SU-DHL-6 (cell line): ENCODE measurements around the gene CORO2A.

Experiments used
- H2AFZ ChIP-seq: fragments of 200-600 bp; sonication (generic); 2 replicates; pipeline ENCODE4 v1.6.1; 2014; ENCODE audit warnings: low read depth, mild to moderate bottlenecking, moderate library complexity, mixed read lengths, antibody characterized with exemption, low read length; ENCODE audit not compliant: severe bottlenecking
- H3F3A ChIP-seq: fragments of 200-600 bp; shearing (Covaris generic); 2 replicates; pipeline ENCODE4 v1.6.0; 2016; ENCODE audit warnings: antibody characterized with exemption, mild to moderate bottlenecking; ENCODE audit not compliant: insufficient read depth
- H3K27ac ChIP-seq: fragments of 200-600 bp; sonication (generic); 2 replicates; pipeline ENCODE4 v1.5.1; 2016; ENCODE audit warnings: low read depth, mild to moderate bottlenecking, low read length, moderate library complexity, mixed read lengths
- H3K27me3 ChIP-seq: fragments of 200-600 bp; sonication (generic), shearing (Covaris generic); 2 replicates; pipeline ENCODE4 v1.6.0; 2014; ENCODE audit warnings: mild to moderate bottlenecking, low read length
- H3K36me3 ChIP-seq: fragments of 200-600 bp; sonication (generic); 2 replicates; pipeline ENCODE4 v1.6.1; 2014; ENCODE audit warnings: mild to moderate bottlenecking, low read length, mixed read lengths
- H3K4me2 ChIP-seq: fragments of 300-600, 200-600 bp; shearing (Covaris generic), sonication (generic); 2 replicates; pipeline ENCODE4 v1.6.0; 2014; ENCODE audit warnings: low read length, low read depth, mild to moderate bottlenecking; ENCODE audit not compliant: poor library complexity, severe bottlenecking
- H3K4me3 ChIP-seq: fragments of 200-600 bp; sonication (generic); 2 replicates; pipeline ENCODE4 v1.5.1; 2014; ENCODE audit warnings: antibody characterized with exemption, low read length, mild to moderate bottlenecking, mixed read lengths; ENCODE audit not compliant: insufficient read depth, poor library complexity, severe bottlenecking
- H3K79me2 ChIP-seq: fragments of 200-600 bp; sonication (generic); 2 replicates; pipeline ENCODE4 v1.6.1; 2014; ENCODE audit warnings: mild to moderate bottlenecking, low read length, moderate library complexity; ENCODE audit not compliant: insufficient read depth
- H3K9ac ChIP-seq: fragments of 200-600 bp; sonication (generic); 2 replicates; pipeline ENCODE4 v1.7.0; 2014; ENCODE audit warnings: mild to moderate bottlenecking, low read length
- H3K9me2 ChIP-seq: fragments of 200-600 bp; sonication (generic); replicated peaks from 2 replicates; pipeline ENCODE4 v1.6.1; 2014; ENCODE audit warnings: low read length; ENCODE audit not compliant: insufficient read depth
- H3K9me3 ChIP-seq: fragments of 200-600 bp; sonication (generic); 2 replicates; pipeline ENCODE4 v1.6.1; 2014; ENCODE audit warnings: low read length, mixed read lengths; ENCODE audit not compliant: insufficient read depth
- H4K20me1 ChIP-seq: fragments of 200-600 bp; sonication (generic); 2 replicates; pipeline ENCODE4 v1.6.1; 2014; ENCODE audit warnings: low read depth, mild to moderate bottlenecking, antibody characterized with exemption, low read length, moderate library complexity, mixed read lengths
- CTCF ChIP-seq: fragments of 200-600 bp; sonication (generic); IDR thresholded peaks from one replicate; pipeline ENCODE4 v1.5.1; 2017; ENCODE audit warnings: antibody characterized with exemption, mild to moderate bottlenecking, low read length, moderate library complexity; ENCODE audit not compliant: insufficient read depth, poor library complexity, severe bottlenecking
- EZH2phosphoT487 ChIP-seq: fragments of 200-600 bp; sonication (generic), shearing (Covaris generic); conservative IDR thresholded peaks from 2 replicates; pipeline ENCODE4 v1.6.1; 2018; ENCODE audit warnings: mild to moderate bottlenecking, antibody characterized with exemption, low read length, moderate library complexity, mixed read lengths

Gene CORO2A

GRCh38 chr9:98086461-98086860 is 106.0 kb downstream of the CORO2A start:
- no peaks in the 10 kb centered on the region for H3K79me2 ChIP-seq
- no peaks in the 10 kb centered on the region for H4K20me1 ChIP-seq
- no peak overlapping the region for H3K9ac ChIP-seq
- H3K27ac ChIP-seq: no peak overlapping the region
- H3K9me2 ChIP-seq: no peaks in the 10 kb centered on the region
- H3K4me3 ChIP-seq: no peak overlapping the region
- no peak for TF ChIP-seq EZH2phosphoT487
- no peak for TF ChIP-seq CTCF
- no peaks in the 10 kb centered on the region for H3F3A ChIP-seq
- no peaks in the 10 kb centered on the region for H3K9me3 ChIP-seq
- H3K27me3 ChIP-seq: no peaks in the 10 kb centered on the region
- H3K36me3 ChIP-seq: no peaks in the 10 kb centered on the region; the same call in 1 of the 2 replicates
- H3K4me2 ChIP-seq: no peak overlapping the region
- H2AFZ ChIP-seq: no peak overlapping the region

GRCh38 chr9:98085944-98086343 is 106.5 kb downstream of the CORO2A start:
- Histone ChIP-seq H3K4me3 (no peak overlapping the region), H3F3A (no peaks in the 10 kb centered on the region), H3K9ac (no peak overlapping the region), H2AFZ (no peak overlapping the region), H3K27me3 (no peaks in the 10 kb centered on the region), H4K20me1 (no peaks in the 10 kb centered on the region), H3K9me3 (no peaks in the 10 kb centered on the region), H3K4me2 (no peak overlapping the region), H3K27ac (no peak overlapping the region), H3K79me2 (no peaks in the 10 kb centered on the region), H3K36me3 (no peaks in the 10 kb centered on the region; the same call in 1 of the 2 replicates), H3K9me2 (no peaks in the 10 kb centered on the region)
- TF ChIP-seq EZH2phosphoT487: no peak
- TF ChIP-seq CTCF: no peak

GRCh38 chr9:98085058-98085457 is 107.4 kb downstream of the CORO2A start:
- Histone ChIP-seq H3K27ac (no peak overlapping the region), H3K36me3 (no peaks in the 10 kb centered on the region; the same call in 1 of the 2 replicates), H3K27me3 (no peaks in the 10 kb centered on the region), H3K4me2 (no peak overlapping the region), H2AFZ (no peak overlapping the region), H3K9me3 (no peaks in the 10 kb centered on the region), H3K9me2 (no peaks in the 10 kb centered on the region), H3K4me3 (no peak overlapping the region), H4K20me1 (no peaks in the 10 kb centered on the region), H3F3A (no peaks in the 10 kb centered on the region), H3K79me2 (no peaks in the 10 kb centered on the region), H3K9ac (no peak overlapping the region)
- TF ChIP-seq CTCF: no peak
